Caco-2 (cell line): ENCODE data around the gene DLGAP5. TPM values are rescaled to one million over a fixed set of nuclear protein-coding genes. Genes with fewer than 3 reads are reported as not detected.

Experiments used
- BruUV-seq: library from RNA; stranded (reverse); fragments of 400-500 nt; replicated peaks from 2 replicates; lab custom pipeline; 2021; lab: Mats Ljungman, UMichigan
- CTCF ChIA-PET: fragments of 300-600 bp; sonication (Branson Sonifier 250); formaldehyde crosslinking; loops from one replicate; lab custom pipeline; 2022; ENCODE audit warnings: antibody characterized with exemption; lab: Charles Lee
- POLR2A ChIA-PET: fragments of 300-600 bp; sonication (Branson Sonifier 250); formaldehyde crosslinking; loops from one replicate; lab custom pipeline; 2022; ENCODE audit warnings: antibody characterized with exemption; lab: Charles Lee
- DNase-seq, 2 experiments: peaks; one replicate each; pipeline versions ENCODE4 v3.0.0 to v3.0.0-alpha.2; 2020 to 2022
- H3K27me3 ChIP-seq: replicated peaks from 2 replicates; pipeline ENCODE4 v1.6.0; 2011; ENCODE audit warnings: low read length; ENCODE audit not compliant: control insufficient read depth, insufficient read depth
- H3K36me3 ChIP-seq: 2 replicates; pipeline ENCODE4 v1.5.1; 2011; ENCODE audit warnings: low read length; ENCODE audit not compliant: control insufficient read depth, insufficient read depth
- H3K4me1 ChIP-seq: fragments of 250-450 bp; sonication (Bioruptor Pico); 2 replicates; pipeline ENCODE4 v1.5.1; 2020; ENCODE audit warnings: mild to moderate bottlenecking
- H3K4me3 ChIP-seq: 2 replicates; pipeline ENCODE4 v1.5.1; 2011; ENCODE audit warnings: low read depth, mild to moderate bottlenecking, control low read depth, low read length
- H3K9me3 ChIP-seq: fragments of 250-450 bp; sonication (Bioruptor Pico); 2 replicates; pipeline ENCODE4 v1.5.1; 2020; ENCODE audit warnings: mild to moderate bottlenecking, moderate library complexity
- H3K27ac Mint-ChIP-seq: one replicate; pipeline ENCODE4 v1.8.0; 2022; ENCODE audit warnings: mixed read lengths; ENCODE audit not compliant: unreplicated experiment
- H3K27me3 Mint-ChIP-seq: one replicate; pipeline ENCODE4 v1.8.0; 2022; ENCODE audit warnings: mixed read lengths; ENCODE audit not compliant: insufficient read depth, unreplicated experiment
- H3K36me3 Mint-ChIP-seq: one replicate; pipeline ENCODE4 v1.8.0; 2022; ENCODE audit warnings: mild to moderate bottlenecking, mixed read lengths; ENCODE audit not compliant: insufficient read depth, unreplicated experiment
- H3K4me1 Mint-ChIP-seq: one replicate; pipeline ENCODE4 v1.8.0; 2022; ENCODE audit warnings: low read depth, mixed read lengths; ENCODE audit not compliant: unreplicated experiment
- H3K4me3 Mint-ChIP-seq: one replicate; pipeline ENCODE4 v1.8.0; 2022; ENCODE audit warnings: mild to moderate bottlenecking, moderate library complexity, mixed read lengths; ENCODE audit not compliant: unreplicated experiment
- H3K9me3 Mint-ChIP-seq: one replicate; pipeline ENCODE4 v1.8.0; 2022; ENCODE audit warnings: mixed read lengths; ENCODE audit not compliant: unreplicated experiment
- CTCF ChIP-seq, 2 experiments: fragments of 200-600 bp in 1 of 2; IDR thresholded peaks; 1 replicate in 1 of 2; 2 replicates in 1 of 2; pipeline versions ENCODE4 v1.5.1 to v1.8.0; 2011 to 2022; ENCODE audit warnings: antibody characterized with exemption in 1 of 2, control low read depth in 1 of 2, inconsistent platforms in 1 of 2, low read depth in 1 of 2, low read length in 1 of 2, mild to moderate bottlenecking in 1 of 2, moderate library complexity in 1 of 2; ENCODE audit not compliant: insufficient read depth in 1 of 2, severe bottlenecking in 1 of 2, unreplicated experiment in 1 of 2
- intact Hi-C: fragments of 100-400 bp; cut with micrococcal nuclease; formaldehyde crosslinking; loops from one replicate; pipeline ENCODE4 v1.10.0; 2022; ENCODE audit not compliant: unreplicated experiment
- total RNA-seq: library from RNA; stranded (reverse); gene quantifications from 2 replicates; pipeline ENCODE4 v1.2.3, GENCODE V29; 2022

DLGAP5 gene
- total RNA-seq, 1 experiment from 2014 or later = 54.1 TPM

- CTCF ChIA-PET = no interaction called here
- H3K4me1 ChIP-seq = peaks cover 54% of the 10 kb centered on the region
- H3K27me3 ChIP-seq = no peaks in the 10 kb centered on the region
- peaks cover 46% of the 10 kb centered on the region for H3K4me1 Mint-ChIP-seq
- H3K4me3 Mint-ChIP-seq = no peak overlapping the region
- peak overlapping the region; percentile 72 for H3K27ac Mint-ChIP-seq
- POLR2A ChIA-PET = no interaction called here
- TF ChIP-seq CTCF (IDR thresholded peaks at IDR 0.05; ENCODE audit: insufficient read depth in 1 of 2, low read depth in 1 of 2, low read length in 1 of 2, severe bottlenecking in 1 of 2, unreplicated experiment in 1 of 2) = no peak
- no peak for DNase-seq
- H3K4me3 ChIP-seq = no peak overlapping the region
- H3K9me3 ChIP-seq = no peaks in the 10 kb centered on the region
- H3K36me3 ChIP-seq = no peaks in the 10 kb centered on the region
- no peaks in the 10 kb centered on the region for H3K27me3 Mint-ChIP-seq
- H3K9me3 Mint-ChIP-seq = no peaks in the 10 kb centered on the region
- no peaks in the 10 kb centered on the region for H3K36me3 Mint-ChIP-seq
- BruUV-seq = no TSS peak
- intact Hi-C loops = no loop called here
Measured at GRCh38 chr14:55115460-55115859, 75.9 kb downstream of the DLGAP5 start.

DNA sequence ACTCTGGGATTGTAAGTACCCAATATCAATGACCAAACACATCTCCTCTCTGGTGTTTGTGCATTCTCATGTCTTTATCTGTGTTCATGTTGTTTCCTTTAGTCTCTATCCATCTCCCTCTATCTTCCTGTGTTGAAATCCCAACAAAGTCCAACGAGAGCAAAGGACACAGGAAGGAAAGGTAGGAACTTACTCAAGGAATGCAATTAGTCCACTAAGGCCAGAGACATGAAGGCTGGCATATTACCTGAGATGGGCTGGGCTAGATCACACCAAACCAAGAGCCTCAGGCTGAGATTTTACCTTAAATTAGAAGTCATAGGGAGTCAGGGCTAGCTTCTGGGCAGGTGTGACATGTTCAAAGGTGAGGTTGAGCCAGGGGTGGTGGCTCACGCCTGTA, 76.7 kb downstream of the DLGAP5 start:
- Histone ChIP-seq H3K36me3 (no peaks in the 10 kb centered on the region), H3K4me3 (no peak overlapping the region), H3K27me3 (no peaks in the 10 kb centered on the region), H3K4me1 (peaks cover 47% of the 10 kb centered on the region), H3K9me3 (no peaks in the 10 kb centered on the region)
- BruUV-seq = no TSS peak
- Mint-ChIP-seq H3K36me3 (no peaks in the 10 kb centered on the region), H3K27ac (peak overlapping the region; percentile 72), H3K9me3 (no peaks in the 10 kb centered on the region), H3K27me3 (no peaks in the 10 kb centered on the region), H3K4me3 (peak overlapping the region; percentile 8), H3K4me1 (peaks cover 39% of the 10 kb centered on the region)
- ChIA-PET CTCF (interaction anchor here (0.5 to 1.4 kb wide), 3 partner anchors 12 to 39 kb away, joined by 3 to 5 read pairs (median 5); no protein-coding TSS in a partner anchor), POLR2A (interaction anchor here (0.9 kb wide), 1 partner anchor 14 kb away, joined by 3 read pairs; no protein-coding TSS in a partner anchor)
- TF ChIP-seq CTCF (IDR thresholded peaks at IDR 0.05; ENCODE audit: insufficient read depth in 1 of 2, low read depth in 1 of 2, low read length in 1 of 2, severe bottlenecking in 1 of 2, unreplicated experiment in 1 of 2) = no peak
- DNase-seq = peak; percentile 59 to 76
- intact Hi-C loops = loop anchor here (1.0 kb wide), 1 partner anchor 11 kb away; no protein-coding TSS in a partner anchor

GRCh38 chr14:55111122-55111708, 80.2 kb downstream of the DLGAP5 start:
- no peak overlapping the region for H3K4me3 ChIP-seq
- no peaks in the 10 kb centered on the region for H3K9me3 ChIP-seq
- Mint-ChIP-seq H3K27ac (no peak overlapping the region), H3K27me3 (no peaks in the 10 kb centered on the region), H3K4me1 (peaks cover 46% of the 10 kb centered on the region), H3K9me3 (no peaks in the 10 kb centered on the region), H3K4me3 (no peak overlapping the region), H3K36me3 (peaks cover 9% of the 10 kb centered on the region)
- H3K4me1 ChIP-seq = peaks cover 42% of the 10 kb centered on the region
- no peaks in the 10 kb centered on the region for H3K36me3 ChIP-seq
- intact Hi-C loops = no loop called here
- ChIA-PET POLR2A (interaction anchor here (1.0 to 1.1 kb wide), 2 partner anchors 8 to 11 kb away, joined by 3 read pairs; no protein-coding TSS in a partner anchor), CTCF (interaction anchor here (0.7 to 0.9 kb wide), 2 partner anchors 11 to 13 kb away, joined by 3 read pairs; no protein-coding TSS in a partner anchor)
- DNase-seq = no peak
- BruUV-seq = no TSS peak
- TF ChIP-seq CTCF (IDR thresholded peaks at IDR 0.05; ENCODE audit: insufficient read depth in 1 of 2, low read depth in 1 of 2, low read length in 1 of 2, severe bottlenecking in 1 of 2, unreplicated experiment in 1 of 2) = peak in 1 of 2 experiments; percentile 1
- no peaks in the 10 kb centered on the region for H3K27me3 ChIP-seq
